Measurements from ENCODE around the gene STARD13.

Gene STARD13

DNA sequence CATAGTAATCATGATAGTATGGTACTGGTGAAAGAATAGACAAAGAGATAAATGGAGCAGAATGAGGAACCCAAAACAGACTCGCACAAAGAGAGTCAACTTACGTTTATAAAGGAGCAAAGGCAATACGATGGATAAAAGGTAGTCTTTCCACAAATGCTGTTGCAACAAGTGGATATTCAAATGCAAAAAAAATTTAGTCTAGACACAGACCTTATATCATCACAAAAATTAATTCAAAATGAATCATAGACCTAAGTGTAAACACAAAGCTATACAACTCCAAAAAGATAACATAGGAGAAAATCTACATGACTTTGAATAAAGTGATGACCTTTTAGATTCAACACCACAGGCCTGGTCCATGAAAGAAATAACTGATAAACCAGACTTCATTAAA, 137.7 kb downstream of the STARD13 start:
- DNase-seq (ENCODE audit: low read depth): no peak

DNA sequence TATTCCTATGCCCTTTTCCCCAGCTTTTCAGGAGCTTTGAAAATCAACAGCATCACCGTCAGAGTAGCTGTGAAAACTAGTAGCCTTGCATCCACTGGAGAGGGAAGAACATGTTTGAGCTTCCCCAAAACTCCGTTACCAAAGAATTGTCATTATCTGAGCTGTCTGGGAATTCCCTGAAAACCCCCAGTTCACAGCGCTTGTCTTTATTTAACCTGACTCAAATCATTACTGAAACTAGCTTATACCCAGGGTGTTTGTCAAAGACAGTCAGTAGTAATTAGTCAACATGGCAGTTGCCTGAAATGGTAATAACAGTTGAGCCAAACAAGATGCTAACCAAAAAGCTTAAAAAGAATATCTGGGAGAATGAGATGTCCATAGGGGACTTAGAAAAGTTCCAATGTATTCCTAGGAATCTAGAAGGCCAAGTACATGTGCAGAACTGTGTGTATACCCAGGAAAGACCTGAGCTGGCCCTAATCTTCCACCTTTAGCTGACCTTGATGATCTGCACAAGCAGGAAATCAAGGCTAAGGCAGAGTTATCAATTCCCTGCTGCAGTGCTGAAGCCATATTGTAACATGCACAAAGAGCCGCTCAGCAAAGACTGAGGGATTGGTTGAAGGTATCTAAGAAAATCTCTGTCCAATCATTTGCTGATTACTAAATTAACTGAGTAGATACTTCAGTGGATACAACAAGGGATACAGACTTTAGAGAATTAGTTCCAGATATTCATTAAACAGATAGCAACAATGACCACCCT, 138.5 kb downstream of the STARD13 start:
- DNase-seq (ENCODE audit: low read depth): no peak

DNA sequence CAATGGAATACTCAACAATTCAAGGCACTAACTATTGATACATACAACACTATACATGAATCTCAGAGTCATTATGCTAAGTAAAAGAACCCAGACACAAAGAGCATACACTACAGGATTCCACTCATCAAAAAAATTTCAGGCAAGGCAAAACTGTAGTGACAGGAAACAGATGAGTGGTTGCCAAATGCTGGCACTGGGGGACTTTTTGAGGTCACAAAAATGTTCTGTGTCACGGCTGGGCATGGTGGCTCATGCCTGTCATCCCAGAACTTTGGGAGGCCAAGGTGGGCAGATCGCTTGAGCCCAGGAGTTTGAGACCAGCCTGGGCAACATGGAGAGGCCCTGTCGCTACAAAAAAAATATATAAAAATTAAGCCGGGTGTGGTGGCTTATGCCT, 139.9 kb downstream of the STARD13 start:
- DNase-seq (ENCODE audit: low read depth): no peak

DNA sequence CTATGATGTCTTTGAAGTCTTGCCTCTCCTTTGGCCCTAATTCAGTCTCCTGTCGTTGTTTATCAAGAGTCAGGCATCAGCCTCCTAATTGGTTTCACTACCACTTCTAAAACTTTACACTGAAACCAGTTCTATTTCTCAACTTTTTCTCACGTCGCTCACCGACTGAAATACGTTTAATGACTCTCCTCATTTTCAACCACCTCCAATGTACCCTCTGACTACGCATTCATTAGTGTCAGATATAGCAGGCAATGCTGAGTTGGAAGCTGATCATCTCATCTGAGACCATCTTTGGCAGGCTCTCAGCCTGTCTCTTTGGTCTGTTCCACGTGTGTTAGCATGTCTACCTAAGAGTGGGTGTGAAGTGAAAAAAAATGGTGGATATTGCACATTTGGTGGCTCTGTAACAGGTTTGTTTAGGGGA, 141.2 kb downstream of the STARD13 start:
- no peak for DNase-seq (ENCODE audit: low read depth)

DNA sequence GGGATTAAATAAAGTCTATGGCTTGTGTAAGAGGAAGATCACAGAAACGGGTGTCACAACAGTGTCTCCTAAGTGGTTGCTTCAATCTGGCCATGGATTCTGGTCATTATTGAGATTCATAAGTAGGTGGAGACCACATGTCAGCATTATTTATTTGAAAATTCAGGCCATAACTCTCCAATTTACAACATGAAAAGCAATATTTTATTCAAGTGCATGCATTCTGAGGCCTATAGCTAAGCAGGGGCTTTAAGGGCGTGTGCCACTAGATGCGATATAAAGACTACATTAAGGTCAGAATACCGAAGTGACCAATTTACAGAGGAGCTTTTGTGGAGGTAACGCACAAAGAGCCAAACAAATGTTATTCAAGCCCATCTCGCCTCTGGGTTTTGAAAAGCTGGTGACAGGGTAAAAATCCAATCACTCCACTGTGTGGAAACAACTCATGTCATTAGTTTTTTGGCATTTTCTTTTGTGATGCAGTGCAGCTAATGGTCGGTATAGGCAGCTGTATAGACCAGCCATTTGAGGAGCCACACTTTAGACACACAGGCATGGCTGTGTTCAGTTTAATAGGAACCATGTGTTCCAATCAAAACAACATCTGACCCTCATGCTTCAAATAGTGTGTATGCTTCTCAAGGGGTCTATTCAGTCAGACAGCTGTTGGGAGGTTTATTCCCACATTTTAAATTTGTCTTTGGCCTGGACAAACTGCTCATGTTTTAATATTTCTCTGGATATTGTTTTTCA, 145.6 kb downstream of the STARD13 start:
- DNase-seq (ENCODE audit: low read depth): no peak

DNA sequence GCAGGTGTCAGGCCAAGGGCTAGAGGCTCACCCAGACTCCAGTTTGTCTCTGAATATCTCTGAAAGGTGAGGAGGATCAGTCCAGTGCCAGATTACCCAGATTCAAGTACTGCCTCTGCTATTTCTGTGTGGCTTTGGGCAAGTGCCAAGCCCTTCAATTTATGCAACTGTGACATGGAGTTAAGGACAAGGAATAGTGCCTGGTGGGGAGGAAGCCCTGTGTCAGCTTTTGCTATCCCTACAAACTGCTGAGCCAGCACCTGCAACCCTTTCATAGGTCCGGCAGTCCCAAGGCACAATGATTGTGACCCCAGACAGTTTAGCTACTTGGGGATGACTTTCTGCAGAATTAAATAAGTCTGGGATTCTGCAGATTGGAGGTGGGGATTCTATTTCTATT, 146.4 kb downstream of the STARD13 start:
- no peak for DNase-seq (ENCODE audit: low read depth)

DNA sequence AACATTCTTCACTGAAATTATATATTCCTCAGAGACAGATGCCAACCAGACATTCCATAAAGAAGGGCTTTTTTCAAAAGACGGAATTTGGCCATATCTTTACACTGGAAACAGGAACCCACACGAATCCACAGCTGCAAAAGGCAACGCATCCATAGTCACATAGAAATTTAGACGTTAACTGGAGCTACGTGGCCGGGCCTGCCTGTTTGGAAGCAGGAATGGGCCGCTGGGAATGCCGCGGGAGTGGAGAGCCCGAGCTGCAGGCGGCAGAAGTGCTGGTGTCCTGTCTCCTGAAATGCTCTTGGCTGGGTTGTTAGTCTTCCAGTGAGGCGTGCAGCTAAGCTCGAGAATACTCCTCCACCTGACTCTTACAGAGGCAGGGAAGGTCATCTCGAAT, 147.1 kb downstream of the STARD13 start:
- no peak for DNase-seq (ENCODE audit: low read depth)

DNA sequence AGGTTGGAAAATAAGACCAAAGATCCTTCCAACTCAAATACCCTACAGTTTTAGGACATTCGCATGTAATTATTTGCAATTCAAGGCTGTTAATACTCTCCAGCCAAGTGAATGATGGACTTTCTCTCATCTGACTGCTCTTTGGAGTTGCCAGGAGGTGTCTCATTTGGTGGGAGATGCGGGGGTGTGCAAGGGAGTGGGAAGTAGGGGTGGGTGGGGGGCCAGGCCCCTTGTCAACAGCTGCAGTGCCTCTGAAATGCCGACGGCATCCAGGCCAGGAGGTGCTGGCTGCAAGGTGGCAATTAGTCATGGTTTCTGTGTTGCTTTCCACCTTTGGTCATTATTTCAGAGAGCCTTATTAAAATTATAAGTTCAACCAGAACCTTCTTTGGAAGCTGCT, 147.8 kb downstream of the STARD13 start:
- DNase-seq (ENCODE audit: low read depth): no peak

DNA sequence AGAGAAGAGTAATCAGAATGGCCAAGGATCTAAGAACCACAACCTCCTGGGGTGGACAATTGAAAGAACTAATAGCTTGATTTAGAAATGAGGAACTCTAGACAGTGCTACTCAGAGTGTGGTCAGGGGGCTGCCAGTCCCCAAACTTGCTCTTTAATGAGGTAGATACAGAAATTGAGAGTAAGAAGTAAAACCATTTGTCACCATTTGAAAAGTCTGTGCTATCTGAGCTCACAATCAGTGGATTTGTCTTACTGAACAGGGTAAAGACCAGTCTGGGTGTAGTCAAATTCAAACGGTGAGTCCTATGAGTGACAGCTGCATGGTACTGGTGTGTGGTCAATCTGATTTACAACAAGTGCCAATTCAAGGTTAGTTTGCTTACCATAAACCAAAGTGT, 150.5 kb downstream of the STARD13 start:
- no peak for DNase-seq (ENCODE audit: low read depth)

DNA sequence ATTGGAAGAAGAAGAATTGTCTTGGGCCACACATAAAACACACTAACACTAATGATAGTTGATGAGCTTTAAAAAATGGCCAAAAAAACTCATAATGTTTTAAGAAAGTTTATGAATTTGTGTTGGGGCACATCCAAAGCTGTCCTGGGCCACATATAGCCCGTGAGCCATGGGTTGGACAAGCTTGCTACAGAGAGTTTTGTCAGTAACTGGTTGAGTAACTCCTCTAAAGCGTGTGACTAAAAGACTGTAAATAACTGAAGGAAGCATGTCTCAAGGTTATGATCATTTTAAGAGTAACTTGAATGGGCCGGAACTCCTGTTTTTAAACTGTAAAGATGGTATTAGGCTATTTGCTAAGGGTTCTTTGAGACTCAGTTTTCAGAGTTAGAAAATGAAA, 151.3 kb downstream of the STARD13 start:
- DNase-seq (ENCODE audit: low read depth): no peak

DNA sequence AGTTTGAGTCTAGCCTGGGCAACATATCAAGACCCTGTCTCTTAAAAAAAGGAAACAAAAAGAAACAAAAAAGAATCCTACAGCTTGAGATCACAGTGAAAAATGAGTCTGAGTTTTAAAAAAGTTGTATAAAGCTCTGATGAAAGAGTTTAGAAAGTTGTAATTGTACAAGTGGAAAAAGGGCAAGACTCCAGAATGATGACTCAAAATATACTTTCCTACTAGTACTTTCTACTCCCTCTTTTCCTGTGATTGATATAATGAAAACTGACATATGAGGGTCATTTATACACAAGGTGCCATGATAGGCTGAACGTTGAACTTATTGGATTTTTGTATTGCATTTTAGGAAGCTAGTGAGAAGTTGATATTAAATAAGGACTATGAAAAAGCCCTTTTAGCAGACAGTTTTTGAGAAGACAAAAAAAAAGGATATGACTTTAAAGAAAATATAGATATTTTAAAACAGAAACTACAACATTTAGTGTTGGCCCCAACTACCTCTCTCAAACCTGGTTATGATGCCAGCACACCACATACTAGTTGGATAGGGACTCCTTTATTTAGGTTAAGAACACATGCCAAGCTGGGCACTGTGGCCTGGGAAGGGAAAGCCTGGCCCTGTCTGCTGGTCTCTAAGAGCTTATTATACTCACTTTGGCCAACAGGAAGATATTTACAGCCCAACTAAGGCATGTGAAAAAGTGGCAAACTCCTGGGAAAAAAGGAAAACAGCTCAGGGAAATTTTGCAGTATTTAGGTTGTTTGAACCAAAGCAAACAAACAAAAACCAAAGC, 152.7 kb downstream of the STARD13 start:
- DNase-seq (ENCODE audit: low read depth): no peak

DNA sequence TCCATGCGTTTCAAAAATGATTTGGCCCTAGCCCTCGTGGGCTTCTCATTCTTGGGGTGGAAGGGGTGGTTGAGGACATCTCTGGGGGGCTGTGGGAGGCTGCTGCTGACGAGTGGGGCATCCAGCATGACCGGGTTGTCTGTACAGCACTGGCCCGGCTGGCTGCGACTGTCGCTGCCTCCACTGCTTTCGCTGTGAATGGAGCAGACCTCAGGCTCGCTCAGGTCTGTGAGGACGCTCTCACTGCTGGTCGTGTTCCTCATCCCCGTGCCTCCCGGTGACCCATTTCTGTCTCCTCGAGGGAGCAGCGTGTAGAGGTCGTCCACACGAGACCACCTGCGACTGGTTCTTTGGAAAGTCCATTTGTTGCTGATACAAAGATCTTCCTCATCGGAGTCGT, 155.7 kb downstream of the STARD13 start:
- DNase-seq (ENCODE audit: low read depth): no peak

DNA sequence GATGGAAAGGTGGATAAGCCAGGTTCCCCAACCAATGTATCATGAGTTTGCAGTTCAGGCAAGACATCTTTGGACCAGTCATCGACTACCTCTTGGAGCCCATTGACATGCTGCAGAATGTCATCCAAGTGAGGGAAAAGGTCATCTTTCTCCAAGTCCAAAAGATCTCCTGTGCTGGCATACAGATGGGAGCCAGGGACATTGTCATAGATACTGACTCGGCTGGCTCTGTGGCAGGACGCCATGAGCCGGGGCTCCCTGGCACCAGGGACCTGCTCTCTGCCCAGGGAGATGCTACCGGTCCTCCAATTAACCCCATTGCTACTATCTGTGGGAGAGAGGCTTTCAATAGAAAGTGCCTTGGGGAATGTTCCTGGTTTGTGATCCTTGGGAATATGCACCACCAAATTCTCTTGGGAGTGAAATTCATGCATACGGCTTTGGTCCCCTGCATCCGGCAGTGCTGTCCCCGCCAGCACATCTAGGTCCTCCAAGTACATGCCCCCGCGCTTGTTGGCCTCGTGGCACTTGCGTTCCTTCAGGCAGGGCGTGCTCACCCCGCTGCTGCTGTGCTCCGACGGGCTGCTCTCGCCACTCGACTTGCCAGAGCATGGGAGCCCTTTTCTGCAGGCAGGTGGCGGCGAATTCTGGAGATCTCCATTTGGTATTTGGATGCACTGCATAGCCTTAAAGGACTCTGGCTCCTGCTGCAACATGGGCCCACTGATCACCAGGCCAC, 156.3 kb downstream of the STARD13 start:
- DNase-seq (ENCODE audit: low read depth): no peak

DNA sequence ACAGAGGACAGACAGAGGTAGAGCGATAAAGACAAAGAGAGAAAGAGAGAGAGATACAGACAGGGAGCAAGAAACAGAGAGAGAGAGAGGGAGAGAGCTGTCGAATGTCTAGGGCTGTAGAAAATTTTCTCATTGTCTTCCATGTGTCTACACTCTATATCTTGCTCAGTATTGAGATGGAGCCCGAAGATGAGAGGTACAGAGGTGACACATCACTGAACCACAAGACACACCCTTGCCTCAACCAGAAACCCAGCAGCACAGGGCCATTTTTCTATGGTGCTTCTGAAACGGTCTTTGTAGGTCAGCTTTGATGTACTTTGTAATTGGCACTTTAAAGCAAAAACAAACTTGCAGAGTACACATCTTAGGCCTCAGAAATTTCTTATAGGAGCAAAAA, 157.4 kb downstream of the STARD13 start:
- no peak for DNase-seq (ENCODE audit: low read depth)

DNA sequence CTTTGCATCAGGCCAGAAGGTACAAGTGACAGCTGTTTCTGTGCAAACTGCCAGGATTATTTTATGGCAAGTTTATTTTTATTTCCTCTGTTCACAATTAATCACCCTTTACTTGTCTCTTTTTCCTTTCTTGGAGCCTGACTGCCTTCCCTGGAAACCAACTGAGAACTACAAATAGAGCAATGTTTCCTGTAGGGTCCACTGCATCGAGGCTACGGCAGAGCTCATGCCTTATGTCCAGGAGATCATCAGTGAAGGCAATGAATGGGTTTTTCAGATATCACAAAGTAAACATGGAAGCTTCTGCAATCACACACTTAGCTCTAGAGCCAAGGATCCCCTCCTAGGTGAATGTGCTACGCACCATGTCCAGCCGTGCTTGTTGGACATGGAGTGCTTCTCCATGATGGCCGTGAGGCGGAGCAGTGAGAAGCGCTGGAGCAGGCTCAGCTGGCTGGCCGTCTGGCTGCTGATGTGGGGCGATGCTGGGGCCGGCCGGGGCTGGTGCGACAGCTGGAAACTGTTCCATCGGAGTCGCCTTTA, 158.5 kb downstream of the STARD13 start:
- no peak for DNase-seq (ENCODE audit: low read depth)

DNA sequence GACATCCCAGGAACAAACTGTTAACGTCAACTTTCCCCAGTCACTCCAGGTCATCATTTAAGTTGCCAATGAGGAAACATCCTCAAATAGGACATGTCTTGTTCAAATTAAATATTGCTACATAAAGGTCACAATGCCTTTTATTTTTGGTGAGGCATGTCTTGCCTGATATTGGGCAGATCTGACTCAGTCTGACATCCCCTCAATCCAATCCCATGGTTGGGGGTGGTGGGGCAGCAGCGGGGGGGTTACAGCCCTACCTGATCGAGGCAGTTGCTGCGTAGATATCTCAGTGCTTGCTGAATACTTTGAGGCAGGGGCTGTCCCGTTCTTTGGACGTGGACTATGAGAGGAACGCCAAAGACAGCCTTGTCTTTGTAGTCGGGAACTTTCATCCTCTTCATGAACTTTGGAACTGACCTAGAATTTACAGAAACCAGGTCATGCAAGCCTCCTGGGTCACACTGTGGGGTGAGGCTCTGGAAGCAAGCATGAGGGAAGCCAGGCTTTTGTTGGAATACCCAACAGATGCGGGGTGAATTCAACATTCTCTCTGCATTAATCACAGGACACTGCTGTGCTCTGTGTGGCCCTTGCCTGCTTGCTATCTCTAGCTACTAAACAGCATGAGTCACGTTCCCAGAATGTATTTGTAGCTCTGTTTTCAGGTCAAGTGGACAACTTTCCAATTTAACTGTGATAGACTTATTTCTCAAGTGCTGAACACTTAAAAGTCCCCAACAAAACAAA, 159.6 kb downstream of the STARD13 start:
- DNase-seq (ENCODE audit: low read depth): no peak

DNA sequence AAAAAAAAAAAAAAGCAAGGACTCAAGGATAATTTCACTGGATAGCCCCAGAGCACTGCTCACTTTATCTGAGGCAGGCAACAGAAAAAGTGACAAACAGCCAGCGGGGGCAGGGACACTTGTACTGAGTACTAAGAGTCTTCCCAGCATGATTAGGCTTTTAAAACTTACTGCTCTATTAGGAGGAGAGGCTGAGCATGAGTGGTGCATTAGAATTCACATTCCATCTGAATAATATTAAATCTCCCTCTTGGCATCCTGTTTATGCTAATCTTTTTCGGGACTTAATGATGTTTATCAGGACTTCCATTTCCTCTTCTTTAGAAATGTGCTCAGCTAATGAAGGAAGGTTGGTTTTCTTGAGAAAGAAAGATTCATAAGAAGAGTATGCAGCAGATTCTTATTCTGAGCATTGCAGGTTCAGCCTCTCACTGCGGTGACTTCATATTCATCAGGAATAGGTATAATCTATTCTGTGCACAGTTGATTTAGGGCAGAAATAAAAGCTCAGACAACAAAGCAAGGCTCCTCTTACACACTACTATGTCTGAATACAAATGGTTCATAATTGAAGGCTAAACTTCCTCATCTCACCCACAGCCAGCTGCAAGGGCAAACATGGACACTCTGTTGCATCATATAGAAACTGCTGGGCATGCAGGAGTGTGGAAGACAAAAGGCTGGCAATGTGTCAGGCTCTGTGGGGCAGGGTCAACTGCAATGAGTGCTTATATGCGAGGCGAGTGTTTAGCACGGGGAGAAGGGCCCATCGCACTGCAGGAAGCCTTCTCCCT, 162.3 kb downstream of the STARD13 start:
- DNase-seq (ENCODE audit: low read depth): no peak

DNA sequence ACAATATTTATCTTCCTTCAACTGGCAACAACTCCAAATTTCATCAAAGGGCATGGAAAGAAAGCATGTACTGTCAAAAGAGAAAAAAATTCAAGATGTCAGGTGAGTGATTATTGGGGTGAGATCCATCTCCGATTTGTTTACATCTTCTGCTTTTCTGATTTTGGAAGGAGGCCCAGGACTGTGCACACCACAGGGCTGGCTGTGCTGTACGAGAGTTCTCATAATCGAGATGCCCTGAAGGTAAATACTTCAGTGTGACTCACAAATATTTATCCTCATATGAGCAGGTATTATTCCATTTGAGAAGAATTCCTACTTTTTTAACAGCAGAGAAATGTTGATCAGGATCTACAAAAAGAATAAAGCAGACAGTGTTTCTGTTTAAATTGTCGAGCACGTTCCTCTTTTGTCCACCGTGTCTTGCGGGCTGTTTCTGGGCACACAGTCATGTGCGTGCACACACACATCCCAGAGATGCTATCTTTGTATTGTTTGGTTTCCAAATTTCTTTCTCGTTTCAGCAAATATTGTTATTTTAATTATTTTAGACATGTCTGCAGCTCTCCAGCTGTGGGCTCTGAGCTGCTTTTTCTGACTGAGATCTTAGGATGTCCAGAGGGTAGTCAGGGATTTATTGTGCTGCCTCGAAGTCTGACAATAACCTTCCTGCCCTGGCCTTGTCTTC, 165.6 kb downstream of the STARD13 start:
- no peak for DNase-seq (ENCODE audit: low read depth)

DNA sequence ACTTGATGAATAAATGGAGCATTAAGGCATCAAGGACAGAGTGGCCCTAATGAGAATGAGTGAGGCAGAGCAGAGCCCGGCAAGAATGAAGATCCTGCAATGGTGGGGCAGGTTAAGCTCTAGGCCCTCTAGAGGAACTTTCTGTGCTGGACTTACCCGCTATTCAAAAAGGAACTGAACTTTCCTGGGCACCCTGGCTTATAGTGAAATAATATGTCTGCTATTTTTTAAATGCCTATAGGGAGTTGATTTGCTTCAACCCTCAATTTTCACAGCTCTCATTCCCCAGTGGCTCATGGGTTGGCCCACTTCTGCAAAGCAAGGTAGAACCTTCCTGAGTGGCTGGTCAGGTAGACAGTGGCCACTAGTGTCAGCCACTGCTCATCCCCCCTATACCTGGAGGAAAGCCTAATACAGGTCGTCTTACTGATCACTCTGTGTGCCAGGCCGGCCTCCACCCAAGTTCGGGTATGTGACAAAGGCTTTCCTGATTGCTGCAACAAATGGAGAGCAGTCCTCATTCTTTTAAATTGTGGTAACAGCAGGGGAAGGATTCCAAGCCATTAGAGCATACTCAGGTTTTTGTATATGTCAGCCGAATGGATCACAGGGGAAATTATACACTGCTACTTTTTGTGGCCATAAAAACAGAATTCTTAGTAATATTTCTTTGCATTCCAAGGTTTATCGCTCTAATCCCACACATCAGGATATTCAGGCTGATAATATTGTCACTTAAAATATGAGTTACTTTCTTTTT, 166.4 kb downstream of the STARD13 start:
- no peak for DNase-seq (ENCODE audit: low read depth)
